ENCODE measurements around the gene GAL3ST1.
"Not testable (repeated sequence)": the region's sequence is repeated elsewhere in the genome, so short reads cannot be mapped to it uniquely, and the experiment has no call there.

Gene GAL3ST1

GRCh38 chr22:30596886-30597285 is 22.4 kb upstream of the GAL3ST1 start:
- DNase-seq (ENCODE audit: extremely low read depth, low read depth): no peak
- no peak for TF ChIP-seq CTCF (IDR thresholded peaks at IDR 0.05; ENCODE audit: low read depth, low read length)

GRCh38 chr22:30596199-30596598 is 21.7 kb upstream of the GAL3ST1 start:
- DNase-seq (ENCODE audit: extremely low read depth, low read depth): no peak
- no peak for TF ChIP-seq CTCF (IDR thresholded peaks at IDR 0.05; ENCODE audit: low read depth, low read length)

DNA sequence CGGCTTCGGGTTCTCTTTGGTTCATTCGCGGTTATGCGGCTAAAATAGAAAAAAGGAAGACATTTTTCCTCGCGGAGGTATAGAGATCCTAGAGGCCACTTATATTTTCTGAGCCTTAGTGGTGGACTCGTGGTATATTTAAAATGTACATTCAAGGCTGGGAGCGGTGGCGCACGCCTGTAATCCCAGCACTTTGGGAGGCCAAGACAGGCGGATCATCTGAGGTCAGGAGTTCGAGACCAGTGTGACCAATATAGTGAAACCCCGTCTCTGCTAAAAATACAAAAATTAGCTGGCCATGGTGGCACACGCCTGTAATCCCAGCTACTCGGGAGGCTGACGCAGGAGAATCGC is 17.9 kb upstream of the GAL3ST1 start:
- not testable (repeated sequence) for DNase-seq (ENCODE audit: extremely low read depth, low read depth)

DNA sequence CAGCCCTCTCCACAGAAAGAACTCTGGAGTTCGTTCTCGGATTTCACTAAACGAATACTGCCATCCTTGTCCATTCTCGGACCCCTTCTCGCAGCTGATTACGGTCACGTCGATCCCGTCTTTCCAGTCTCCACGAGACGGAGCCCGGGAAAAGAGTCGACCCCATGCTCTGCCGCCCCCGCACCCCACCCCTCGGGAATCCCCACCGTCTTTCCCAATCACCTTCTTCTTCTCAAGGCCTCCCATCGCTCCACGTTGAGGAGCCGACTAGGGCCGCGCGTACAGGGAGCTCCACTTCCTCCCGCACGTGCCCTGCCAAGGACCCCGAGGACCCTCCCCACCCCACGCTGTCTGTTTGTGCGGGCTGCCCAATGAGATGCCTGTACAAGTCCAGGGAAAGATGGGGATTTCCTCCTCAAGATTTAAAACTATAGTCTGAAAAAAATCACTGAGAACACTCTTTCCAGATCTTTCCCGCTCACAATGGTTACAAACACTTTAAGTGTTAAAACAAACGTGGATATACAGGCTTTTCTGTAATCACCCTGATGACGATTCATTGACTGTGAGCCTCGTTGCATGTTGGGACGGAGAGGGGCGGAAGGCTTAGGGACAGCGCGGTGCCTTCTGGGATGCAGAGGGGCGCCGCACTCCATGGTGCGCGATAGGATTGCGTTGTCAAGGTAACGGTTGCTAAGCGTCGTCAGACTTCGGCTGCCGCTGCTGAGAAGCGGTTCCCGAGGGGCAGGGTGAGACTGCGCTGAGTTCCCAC is 17.3 kb upstream of the GAL3ST1 start, which contains the start of gene PES1:
Gene PES1 (minus strand): TSS at position 323 of the 772 bp plus-strand sequence. CDS start 77 bp downstream, at position 246.
- TF ChIP-seq CTCF (IDR thresholded peaks at IDR 0.05; ENCODE audit: low read depth, low read length): no peak
- peak; percentile 97 for DNase-seq (ENCODE audit: extremely low read depth, low read depth)

GRCh38 chr22:30591191-30591587 is 16.7 kb upstream of the GAL3ST1 start:
- no peak for DNase-seq (ENCODE audit: extremely low read depth, low read depth)
- TF ChIP-seq CTCF (IDR thresholded peaks at IDR 0.05; ENCODE audit: low read depth, low read length): no peak

GRCh38 chr22:30586414-30586813 is 11.9 kb upstream of the GAL3ST1 start:
- TF ChIP-seq CTCF (IDR thresholded peaks at IDR 0.05; ENCODE audit: low read depth, low read length): no peak

GRCh38 chr22:30584441-30584840 is 10.0 kb upstream of the GAL3ST1 start:
- TF ChIP-seq CTCF (IDR thresholded peaks at IDR 0.05; ENCODE audit: low read depth, low read length): no peak
- no peak for DNase-seq (ENCODE audit: extremely low read depth, low read depth)

More at GRCh38 chr22:30586414-30586813, 11.9 kb upstream of the GAL3ST1 start:
- no peak for DNase-seq (ENCODE audit: extremely low read depth, low read depth)

All from AG09319 (cell line).